ENCODE measurements around the gene SLC8B1. TPM values are rescaled to one million over a fixed set of nuclear protein-coding genes. Genes with fewer than 3 reads are reported as not detected.

SLC8B1 gene
- total RNA-seq, 1 donor from 2014 or later: 27.9 TPM

- peaks cover 7% of the 10 kb centered on the region for H3K9me3 Mint-ChIP-seq (ENCODE audit: unreplicated experiment)
- no peak overlapping the region for H3K4me3 Mint-ChIP-seq (ENCODE audit: unreplicated experiment)
- H3K4me1 Mint-ChIP-seq (ENCODE audit: low read depth, unreplicated experiment): peaks cover 18% of the 10 kb centered on the region
- TF ChIP-seq CTCF (IDR thresholded peaks at IDR 0.05; ENCODE audit: partially characterized antibody, unreplicated experiment): no peak
- H3K36me3 Mint-ChIP-seq (ENCODE audit: unreplicated experiment): no peaks in the 10 kb centered on the region
- no peaks in the 10 kb centered on the region for H3K27me3 Mint-ChIP-seq (ENCODE audit: unreplicated experiment)
- H3K27ac Mint-ChIP-seq (ENCODE audit: unreplicated experiment): no peak overlapping the region
- no peak for DNase-seq
These were observed 47.6 kb downstream of the SLC8B1 start for GRCh38 chr12:113287146-113287898.

- Mint-ChIP-seq H3K27ac (ENCODE audit: unreplicated experiment) (no peak overlapping the region), H3K27me3 (ENCODE audit: unreplicated experiment) (no peaks in the 10 kb centered on the region), H3K9me3 (ENCODE audit: unreplicated experiment) (peaks cover 7% of the 10 kb centered on the region), H3K4me3 (ENCODE audit: unreplicated experiment) (no peak overlapping the region), H3K36me3 (ENCODE audit: unreplicated experiment) (no peaks in the 10 kb centered on the region), H3K4me1 (ENCODE audit: low read depth, unreplicated experiment) (peaks cover 12% of the 10 kb centered on the region)
- TF ChIP-seq CTCF (IDR thresholded peaks at IDR 0.05; ENCODE audit: partially characterized antibody, unreplicated experiment): no peak
- DNase-seq: no peak
These were observed 48.2 kb downstream of the SLC8B1 start for GRCh38 chr12:113286712-113287111.

- Mint-ChIP-seq H3K27ac (ENCODE audit: unreplicated experiment) (no peak overlapping the region), H3K4me1 (ENCODE audit: low read depth, unreplicated experiment) (peaks cover 8% of the 10 kb centered on the region), H3K27me3 (ENCODE audit: unreplicated experiment) (no peaks in the 10 kb centered on the region), H3K4me3 (ENCODE audit: unreplicated experiment) (no peak overlapping the region), H3K36me3 (ENCODE audit: unreplicated experiment) (no peaks in the 10 kb centered on the region), H3K9me3 (ENCODE audit: unreplicated experiment) (peaks cover 4% of the 10 kb centered on the region)
- no peak for TF ChIP-seq CTCF (IDR thresholded peaks at IDR 0.05; ENCODE audit: partially characterized antibody, unreplicated experiment)
- DNase-seq: no peak
These were observed 49.0 kb downstream of the SLC8B1 start for GRCh38 chr12:113285679-113286610.

GRCh38 chr12:113284751-113285150, 50.2 kb downstream of the SLC8B1 start:
- Mint-ChIP-seq H3K36me3 (ENCODE audit: unreplicated experiment) (no peaks in the 10 kb centered on the region), H3K4me1 (ENCODE audit: low read depth, unreplicated experiment) (peaks cover 8% of the 10 kb centered on the region), H3K27me3 (ENCODE audit: unreplicated experiment) (no peaks in the 10 kb centered on the region), H3K9me3 (ENCODE audit: unreplicated experiment) (peaks cover 4% of the 10 kb centered on the region), H3K27ac (ENCODE audit: unreplicated experiment) (no peak overlapping the region), H3K4me3 (ENCODE audit: unreplicated experiment) (no peak overlapping the region)
- no peak for DNase-seq
- TF ChIP-seq CTCF (IDR thresholded peaks at IDR 0.05; ENCODE audit: partially characterized antibody, unreplicated experiment): no peak
